Osteoblast (primary cell): ENCODE measurements around the gene ZNF488. TPM values are rescaled to one million over a fixed set of nuclear protein-coding genes. Genes with fewer than 3 reads are reported as not detected.

Source experiments
- DNase-seq: peaks from one replicate; pipeline ENCODE4 v3.0.0; 2011; ENCODE audit warnings: low spot score, mixed read lengths; ENCODE audit not compliant: insufficient read length; ENCODE audit errors: missing footprints
- H2AFZ ChIP-seq: 2 replicates; pipeline ENCODE4 v1.6.0; 2011; ENCODE audit warnings: mild to moderate bottlenecking, low read length
- H3K27ac ChIP-seq: 2 replicates; pipeline ENCODE4 v1.5.1; 2011; ENCODE audit warnings: mild to moderate bottlenecking, low read depth, low read length, moderate library complexity
- H3K27me3 ChIP-seq: 2 replicates; pipeline ENCODE4 v1.6.0; 2012; ENCODE audit warnings: mild to moderate bottlenecking, control low read depth, inconsistent platforms, low read length, moderate library complexity; ENCODE audit not compliant: insufficient read depth
- H3K36me3 ChIP-seq: 2 replicates; pipeline ENCODE4 v1.5.1; 2011; ENCODE audit warnings: mild to moderate bottlenecking, low read length, control low read depth, moderate library complexity; ENCODE audit not compliant: insufficient read depth
- H3K4me1 ChIP-seq: 2 replicates; pipeline ENCODE4 v1.5.1; 2011; ENCODE audit warnings: mild to moderate bottlenecking, low read length, control low read depth, moderate library complexity; ENCODE audit not compliant: insufficient read depth
- H3K4me2 ChIP-seq: 2 replicates; pipeline ENCODE4 v1.6.0; 2011; ENCODE audit warnings: mild to moderate bottlenecking, low read length; ENCODE audit not compliant: insufficient read depth
- H3K4me3 ChIP-seq: fragments of 200-600 bp; sonication (generic); 3 replicates; pipeline ENCODE4 v1.5.1; 2012; ENCODE audit warnings: mild to moderate bottlenecking, low read length, inconsistent platforms; ENCODE audit not compliant: insufficient read depth
- H3K79me2 ChIP-seq: 2 replicates; pipeline ENCODE4 v1.6.0; 2012; ENCODE audit warnings: mild to moderate bottlenecking, low read length, control low read depth, inconsistent platforms; ENCODE audit not compliant: insufficient read depth
- H3K9me3 ChIP-seq: 2 replicates; pipeline ENCODE4 v1.5.1; 2011; ENCODE audit warnings: low read depth, low read length, control low read depth
- H4K20me1 ChIP-seq: 2 replicates; pipeline ENCODE4 v1.6.0; 2012; ENCODE audit warnings: mild to moderate bottlenecking, low read length, control low read depth; ENCODE audit not compliant: insufficient read depth
- CTCF ChIP-seq: IDR thresholded peaks from 2 replicates; pipeline ENCODE4 v1.5.1; 2011; ENCODE audit warnings: mild to moderate bottlenecking, low read depth, low read length, moderate library complexity; ENCODE audit errors: extremely low read depth
- total RNA-seq: library from RNA; depleted of rRNA; stranded (reverse); fragments of >200 nt; gene quantifications from 2 replicates; pipeline ENCODE4 v1.2.3, GENCODE V29; 2012

ZNF488 gene
- total RNA-seq, 1 donor = under 0.01 TPM

- Histone ChIP-seq H3K4me2 (no peak overlapping the region), H3K27ac (no peak overlapping the region), H4K20me1 (no peaks in the 10 kb centered on the region), H2AFZ (no peak overlapping the region), H3K4me3 (no peak overlapping the region), H3K79me2 (no peaks in the 10 kb centered on the region), H3K4me1 (no peaks in the 10 kb centered on the region), H3K9me3 (no peaks in the 10 kb centered on the region), H3K36me3 (no peaks in the 10 kb centered on the region), H3K27me3 (peaks cover 7% of the 10 kb centered on the region)
- peak; percentile 15 for DNase-seq
- no peak for TF ChIP-seq CTCF
These were observed 14.7 kb downstream of the ZNF488 start for GRCh38 chr10:47369251-47369894.

GRCh38 chr10:47368431-47369180 lies 15.5 kb downstream of the ZNF488 start:
- H3K27ac ChIP-seq = no peak overlapping the region
- H3K9me3 ChIP-seq = no peaks in the 10 kb centered on the region
- TF ChIP-seq CTCF = no peak
- H3K4me1 ChIP-seq = no peaks in the 10 kb centered on the region
- no peak overlapping the region for H3K4me3 ChIP-seq
- H3K36me3 ChIP-seq = no peaks in the 10 kb centered on the region
- no peaks in the 10 kb centered on the region for H4K20me1 ChIP-seq
- H3K4me2 ChIP-seq = no peak overlapping the region
- peak; percentile 55 for DNase-seq
- no peak overlapping the region for H2AFZ ChIP-seq
- H3K27me3 ChIP-seq = peaks cover 7% of the 10 kb centered on the region
- H3K79me2 ChIP-seq = no peaks in the 10 kb centered on the region

DNA sequence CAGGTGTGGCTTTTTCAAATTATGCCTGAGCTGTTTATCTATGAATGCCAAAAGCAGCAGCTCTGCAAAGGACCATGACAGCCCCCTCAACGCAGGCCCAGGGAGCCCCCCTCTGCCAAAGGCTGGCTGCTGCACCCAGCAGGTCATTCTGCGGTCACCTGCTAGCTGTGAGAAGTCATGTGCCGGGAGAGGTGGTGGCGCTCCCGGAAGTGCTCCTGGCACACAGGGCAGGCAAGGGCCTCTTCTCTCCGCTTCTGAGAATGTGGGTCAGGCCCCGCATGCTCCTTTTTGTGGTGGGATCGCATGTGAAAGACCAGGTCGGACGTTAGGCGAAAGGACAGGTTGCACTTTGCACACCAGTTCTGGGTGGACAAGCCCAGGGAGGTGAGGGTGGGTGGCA lies 16.4 kb downstream of the ZNF488 start:
- H3K9me3 ChIP-seq = no peaks in the 10 kb centered on the region
- no peaks in the 10 kb centered on the region for H3K79me2 ChIP-seq
- H3K4me2 ChIP-seq = no peak overlapping the region
- no peaks in the 10 kb centered on the region for H3K36me3 ChIP-seq
- H3K27ac ChIP-seq = no peak overlapping the region
- peaks cover 7% of the 10 kb centered on the region for H3K27me3 ChIP-seq
- H4K20me1 ChIP-seq = no peaks in the 10 kb centered on the region
- no peaks in the 10 kb centered on the region for H3K4me1 ChIP-seq
- H3K4me3 ChIP-seq = no peak overlapping the region
- H2AFZ ChIP-seq = no peak overlapping the region
- DNase-seq = peak; percentile 71
- no peak for TF ChIP-seq CTCF

DNA sequence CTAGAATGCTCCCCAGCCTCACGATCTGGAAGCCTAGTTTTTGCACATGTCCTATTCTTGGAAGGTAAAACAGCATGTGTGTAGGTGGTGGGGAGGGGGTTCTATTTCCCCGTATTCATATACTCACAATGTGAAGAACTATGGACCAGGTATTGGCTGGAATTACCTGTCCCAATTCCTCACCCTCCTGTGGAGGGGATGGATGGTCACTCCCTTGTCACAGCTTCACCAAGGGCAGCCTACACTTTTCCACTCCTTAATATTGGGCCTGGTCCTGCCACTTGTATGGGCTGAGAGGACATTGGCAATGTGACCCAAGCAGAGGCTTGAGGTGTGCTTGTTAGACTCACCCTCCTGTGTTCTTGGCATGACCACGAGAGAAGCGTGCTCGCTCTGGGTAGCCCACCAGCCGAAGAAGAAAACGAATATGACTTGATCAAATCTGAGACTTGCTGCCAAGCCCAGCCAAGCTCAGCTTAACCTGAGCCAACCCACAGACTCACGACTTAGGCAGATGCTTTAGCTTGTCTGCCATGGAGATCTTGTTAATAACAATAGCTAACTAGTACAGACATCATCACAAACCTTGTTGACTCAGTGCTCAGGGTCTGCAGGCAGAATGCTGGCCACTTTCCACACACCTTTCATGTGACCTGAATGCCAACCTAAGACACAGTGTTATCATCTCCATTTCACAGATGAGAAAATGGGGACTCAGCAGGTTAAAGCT lies 17.2 kb downstream of the ZNF488 start:
- Histone ChIP-seq H3K4me1 (no peaks in the 10 kb centered on the region), H4K20me1 (no peaks in the 10 kb centered on the region), H2AFZ (no peak overlapping the region), H3K27me3 (peaks cover 7% of the 10 kb centered on the region), H3K4me2 (no peak overlapping the region), H3K4me3 (no peak overlapping the region), H3K36me3 (no peaks in the 10 kb centered on the region), H3K27ac (no peak overlapping the region), H3K9me3 (no peaks in the 10 kb centered on the region), H3K79me2 (no peaks in the 10 kb centered on the region)
- DNase-seq = peak; percentile 72
- no peak for TF ChIP-seq CTCF
